Measurements from ENCODE around the gene AAGAB. TPM values are rescaled to one million over a fixed set of nuclear protein-coding genes. Genes with fewer than 3 reads are reported as not detected.
"Not testable (repeated sequence)": the region's sequence is repeated elsewhere in the genome, so short reads cannot be mapped to it uniquely, and the experiment has no call there.

The AAGAB gene
- polyA plus RNA-seq, 1 donor from 2014 or later = 114 TPM

DNA sequence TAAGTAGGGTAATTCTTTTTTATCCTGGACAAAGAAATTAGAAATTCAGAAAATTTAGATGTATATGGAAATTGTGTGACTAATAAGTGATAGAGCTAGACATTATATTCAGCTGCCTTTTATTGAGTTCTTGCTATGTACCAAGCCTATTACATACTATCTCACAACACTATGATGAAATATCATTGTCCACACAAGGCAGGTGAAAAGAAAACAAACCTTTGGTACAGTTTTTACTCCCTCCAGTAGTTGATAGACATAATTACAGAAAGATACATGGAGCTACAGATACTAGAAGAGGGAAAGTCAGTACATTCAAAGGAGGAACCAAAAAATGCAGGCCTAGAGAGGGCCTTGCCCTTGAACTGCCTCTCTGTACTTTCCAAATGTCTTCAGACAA is 4.9 kb upstream of the AAGAB start:
- TF ChIP-seq POLR2AphosphoS5 (IDR thresholded peaks at IDR 0.05) = no peak
- no peak for TF ChIP-seq TAF1 (IDR thresholded peaks at IDR 0.05; ENCODE audit: low read depth)
- no peak for TF ChIP-seq MXI1 (conservative IDR thresholded peaks at IDR 0.05; ENCODE audit: poor library complexity, severe bottlenecking)
- no peak for TF ChIP-seq RAD21 (conservative IDR thresholded peaks at IDR 0.05)
- TF ChIP-seq EZH2 (IDR thresholded peaks at IDR 0.05; ENCODE audit: borderline replicate concordance, insufficient read depth, low read length, poor library complexity, severe bottlenecking) = no peak
- no peak for TF ChIP-seq CTCF (IDR thresholded peaks at IDR 0.05; ENCODE audit: poor library complexity, severe bottlenecking)

GRCh38 chr15:67258412-67258811 is 4.0 kb upstream of the AAGAB start:
- H3K9me3 ChIP-seq (ENCODE audit: low read length); H3K4me3 ChIP-seq (ENCODE audit: low read length); H3F3A ChIP-seq (ENCODE audit: insufficient read depth, low read length, poor library complexity, severe bottlenecking); H2AFZ ChIP-seq (ENCODE audit: low read depth, low read length); H3K4me2 ChIP-seq (ENCODE audit: low read length); H3K27ac ChIP-seq (ENCODE audit: low read length); H3K9me2 ChIP-seq (ENCODE audit: insufficient read depth, low read length); H4K20me1 ChIP-seq (ENCODE audit: insufficient read depth); H3K27me3 ChIP-seq (ENCODE audit: insufficient read depth, low read depth, low read length); H3K36me3 ChIP-seq (ENCODE audit: insufficient read depth, low read length); H3K9ac ChIP-seq (ENCODE audit: low read length); H3K79me2 ChIP-seq (replicated peaks; ENCODE audit: insufficient read depth, low read length): not testable (repeated sequence)

More for the DNA sequence above, 4.9 kb upstream of the AAGAB start:
- Histone ChIP-seq H3F3A (ENCODE audit: insufficient read depth, low read length, poor library complexity, severe bottlenecking) (no peaks in the 10 kb centered on the region), H3K79me2 (replicated peaks; ENCODE audit: insufficient read depth, low read length) (no peaks in the 10 kb centered on the region), H3K9me3 (ENCODE audit: low read length) (no peaks in the 10 kb centered on the region), H3K4me3 (ENCODE audit: low read length) (no peak overlapping the region), H3K4me2 (ENCODE audit: low read length) (no peak overlapping the region), H3K36me3 (ENCODE audit: insufficient read depth, low read length) (no peaks in the 10 kb centered on the region), H3K9me2 (ENCODE audit: insufficient read depth, low read length) (no peaks in the 10 kb centered on the region), H4K20me1 (ENCODE audit: insufficient read depth) (no peaks in the 10 kb centered on the region), H3K27ac (ENCODE audit: low read length) (no peak overlapping the region), H2AFZ (ENCODE audit: low read depth, low read length) (no peak overlapping the region), H3K9ac (ENCODE audit: low read length) (no peak overlapping the region), H3K27me3 (ENCODE audit: insufficient read depth, low read depth, low read length) (no peaks in the 10 kb centered on the region)

DNA sequence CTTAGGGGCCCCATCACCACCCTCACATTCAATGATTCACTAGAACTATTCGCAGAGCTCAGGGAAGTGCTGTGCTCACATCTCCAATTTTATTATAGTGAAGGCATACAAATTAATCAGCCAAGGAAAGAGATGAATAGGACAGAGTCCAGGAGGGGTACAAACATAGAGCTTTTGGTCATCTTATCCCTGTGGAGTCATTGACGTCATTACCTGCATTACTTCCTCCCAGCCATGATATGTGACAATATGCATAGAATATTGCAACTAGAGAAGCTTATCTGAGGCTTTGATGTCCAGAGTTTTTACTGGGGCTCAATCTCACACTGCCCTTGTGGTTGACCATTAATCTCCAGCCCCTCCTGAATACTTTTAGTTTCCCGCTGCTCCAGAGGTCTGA is 1.6 kb upstream of the AAGAB start:
- Histone ChIP-seq H3K9ac (ENCODE audit: low read length) (no peak overlapping the region), H3K4me3 (ENCODE audit: low read length) (no peak overlapping the region), H3K27ac (ENCODE audit: low read length) (no peak overlapping the region), H3K9me3 (ENCODE audit: low read length) (no peaks in the 10 kb centered on the region), H3K4me2 (ENCODE audit: low read length) (no peak overlapping the region), H3K79me2 (replicated peaks; ENCODE audit: insufficient read depth, low read length) (peaks cover 27% of the 10 kb centered on the region), H3F3A (ENCODE audit: insufficient read depth, low read length, poor library complexity, severe bottlenecking) (peaks cover 5% of the 10 kb centered on the region), H4K20me1 (ENCODE audit: insufficient read depth) (no peaks in the 10 kb centered on the region), H3K36me3 (ENCODE audit: insufficient read depth, low read length) (no peaks in the 10 kb centered on the region), H3K9me2 (ENCODE audit: insufficient read depth, low read length) (no peaks in the 10 kb centered on the region), H3K27me3 (ENCODE audit: insufficient read depth, low read depth, low read length) (no peaks in the 10 kb centered on the region), H2AFZ (ENCODE audit: low read depth, low read length) (no peak overlapping the region)
- TF ChIP-seq REST (IDR thresholded peaks at IDR 0.05; ENCODE audit: borderline replicate concordance) (no peak), EP300 (conservative IDR thresholded peaks at IDR 0.05; ENCODE audit: poor library complexity, severe bottlenecking) (no peak), MXI1 (conservative IDR thresholded peaks at IDR 0.05; ENCODE audit: poor library complexity, severe bottlenecking) (no peak)

All from neural cell (in vitro differentiated cells).